H1 (cell line): ENCODE data around the gene GPR45. TPM values are rescaled to one million over a fixed set of nuclear protein-coding genes. Genes with fewer than 3 reads are reported as not detected.

ENCODE experiments used
- CTCF ChIA-PET: fragments of 300-600 bp; sonication (Branson Sonifier 250); formaldehyde crosslinking; loops from one replicate; lab custom pipeline; 2021; ENCODE audit not compliant: partially characterized antibody; lab: Charles Lee
- POLR2A ChIA-PET: fragments of 300-600 bp; sonication (Branson Sonifier 250); formaldehyde crosslinking; loops from one replicate; lab custom pipeline; 2021; ENCODE audit warnings: inconsistent platforms; ENCODE audit not compliant: partially characterized antibody; lab: Charles Lee
- DNase-seq, 2 experiments: peaks; one replicate each; pipeline versions ENCODE4 v3.0.0 to v3.0.0-alpha.2; 2010 to 2022; ENCODE audit warnings: low spot score in 2 of 2, low read depth in 1 of 2, mixed read lengths in 1 of 2
- FAIRE-seq: peaks from 2 replicates; lab custom pipeline; 2011; peaks lifted over from hg19 to GRCh38; lab: Jason Lieb, UNC
- H2AFZ ChIP-seq: 2 replicates; pipeline ENCODE4 v1.8.1; 2012; ENCODE audit warnings: low read length, inconsistent platforms
- H2AK5ac ChIP-seq: 2 replicates; pipeline ENCODE4 v1.6.1; 2013; ENCODE audit warnings: low read depth, low read length
- H2BK120ac ChIP-seq: replicated peaks from 2 replicates; pipeline ENCODE3; 2013; ENCODE audit warnings: low read depth, low read length, inconsistent platforms
- H2BK12ac ChIP-seq: 2 replicates; pipeline ENCODE4 v1.6.1; 2013; ENCODE audit warnings: low read depth, low read length
- H2BK15ac ChIP-seq: 2 replicates; pipeline ENCODE4 v1.6.1; 2013; ENCODE audit warnings: low read length
- H2BK20ac ChIP-seq: 2 replicates; pipeline ENCODE4 v1.6.1; 2013; ENCODE audit warnings: low read length
- H2BK5ac ChIP-seq: 2 replicates; pipeline ENCODE4 v1.6.1; 2013; ENCODE audit warnings: low read depth, low read length
- H3K14ac ChIP-seq: 2 replicates; pipeline ENCODE4 v1.6.1; 2013; ENCODE audit warnings: inconsistent platforms; ENCODE audit not compliant: insufficient read length
- H3K18ac ChIP-seq: 2 replicates; pipeline ENCODE4 v1.6.1; 2013; ENCODE audit warnings: low read length; ENCODE audit errors: extremely low read depth
- H3K23ac ChIP-seq: 2 replicates; pipeline ENCODE4 v1.6.1; 2013; ENCODE audit warnings: inconsistent platforms; ENCODE audit not compliant: insufficient read length
- H3K23me2 ChIP-seq: 2 replicates; pipeline ENCODE4 v1.6.1; 2013; ENCODE audit warnings: low read depth, low read length
- H3K27ac ChIP-seq: 2 replicates; pipeline ENCODE4 v1.6.1; 2011; ENCODE audit warnings: low read depth, low read length, inconsistent platforms
- H3K27me3 ChIP-seq, 4 experiments: replicated peaks in 1 of 4; 1 replicate in 1 of 4; 2 replicates in 3 of 4; pipeline versions ENCODE4 v1.6.1 to v1.8.1; 2011 to 2013; ENCODE audit warnings: low read length in 3 of 4, mild to moderate bottlenecking in 3 of 4, inconsistent platforms in 2 of 4, mixed read lengths in 2 of 4, moderate library complexity in 1 of 4; ENCODE audit not compliant: control insufficient read depth in 3 of 4, insufficient read depth in 3 of 4; ENCODE audit errors: extremely low read depth in 1 of 4
- H3K36me3 ChIP-seq, 4 experiments: 2 replicates each; pipeline versions ENCODE4 v1.6.1 to v1.8.1; 2011 to 2013; ENCODE audit warnings: mild to moderate bottlenecking in 4 of 4, low read length in 3 of 4, moderate library complexity in 2 of 4, control low read depth in 1 of 4, inconsistent platforms in 1 of 4; ENCODE audit not compliant: insufficient read depth in 4 of 4, control insufficient read depth in 2 of 4
- H3K4ac ChIP-seq: replicated peaks from 2 replicates; pipeline ENCODE3; 2013; ENCODE audit warnings: low read length, low read depth, mixed read lengths, inconsistent platforms; ENCODE audit not compliant: insufficient read length
- H3K4me1 ChIP-seq, 4 experiments: replicated peaks in 1 of 4; 1 replicate in 1 of 4; 2 replicates in 3 of 4; pipeline versions ENCODE4 v1.6.1 to v1.8.1; 2011 to 2013; ENCODE audit warnings: low read length in 3 of 4, inconsistent platforms in 2 of 4, mixed read lengths in 1 of 4; ENCODE audit not compliant: insufficient read depth in 4 of 4, control insufficient read depth in 3 of 4
- H3K4me2 ChIP-seq, 2 experiments: 2 replicates each; pipeline versions ENCODE4 v1.6.1 to v1.8.1; 2011 to 2013; ENCODE audit warnings: low read depth in 2 of 2, low read length in 2 of 2, control low read depth in 1 of 2, inconsistent platforms in 1 of 2, mild to moderate bottlenecking in 1 of 2; ENCODE audit not compliant: insufficient read depth in 1 of 2
- H3K4me3 ChIP-seq, 4 experiments: fragments of 200-600, 300-600 bp in 1 of 4; sonication (generic), shearing (Covaris generic), sonication (Bioruptor Twin) in 1 of 4; 2 replicates each; pipeline versions ENCODE4 v1.5.1 to v1.8.1; 2011 to 2016; ENCODE audit warnings: low read length in 4 of 4, low read depth in 3 of 4, control low read depth in 2 of 4, inconsistent platforms in 2 of 4, mild to moderate bottlenecking in 2 of 4, mixed read lengths in 1 of 4, moderate library complexity in 1 of 4; ENCODE audit not compliant: insufficient read depth in 2 of 4; ENCODE audit errors: extremely low read depth in 1 of 4
- H3K56ac ChIP-seq: replicated peaks from 2 replicates; pipeline ENCODE3; 2013; ENCODE audit warnings: low read depth, mild to moderate bottlenecking, mixed read lengths, low read length, inconsistent platforms; ENCODE audit not compliant: insufficient read length
- H3K79me1 ChIP-seq: 2 replicates; pipeline ENCODE4 v1.6.1; 2013; ENCODE audit warnings: low read depth, low read length, control low read depth
- H3K79me2 ChIP-seq, 2 experiments: 2 replicates each; pipeline versions ENCODE4 v1.6.1 to v1.8.1; 2012 to 2013; ENCODE audit warnings: low read length in 2 of 2, mild to moderate bottlenecking in 2 of 2, inconsistent platforms in 1 of 2; ENCODE audit not compliant: insufficient read depth in 2 of 2, control insufficient read depth in 1 of 2
- H3K9ac ChIP-seq, 4 experiments: replicated peaks in 1 of 4; 1 replicate in 1 of 4; 2 replicates in 3 of 4; pipeline versions ENCODE4 v1.6.1 to v1.8.1; 2011 to 2013; ENCODE audit warnings: low read depth in 3 of 4, low read length in 3 of 4, control low read depth in 2 of 4, mild to moderate bottlenecking in 2 of 4, moderate library complexity in 2 of 4, inconsistent platforms in 1 of 4; ENCODE audit errors: extremely low read depth in 1 of 4
- H3K9me3 ChIP-seq, 2 experiments: 2 replicates each; pipeline versions ENCODE4 v1.6.1 to v1.8.1; 2012 to 2013; ENCODE audit warnings: mild to moderate bottlenecking in 2 of 2, moderate library complexity in 2 of 2, control low read depth in 1 of 2, inconsistent platforms in 1 of 2, low read depth in 1 of 2, low read length in 1 of 2, mixed read lengths in 1 of 2; ENCODE audit not compliant: insufficient read depth in 2 of 2
- H4K20me1 ChIP-seq, 2 experiments: replicated peaks in 1 of 2; 2 replicates each; pipeline versions ENCODE3 to v1.8.1; 2011 to 2013; ENCODE audit warnings: inconsistent platforms in 2 of 2, low read length in 2 of 2, mild to moderate bottlenecking in 1 of 2; ENCODE audit not compliant: insufficient read depth in 2 of 2, control insufficient read depth in 1 of 2
- H4K5ac ChIP-seq: 2 replicates; pipeline ENCODE4 v1.6.1; 2013; ENCODE audit warnings: low read length, low read depth, mixed read lengths, inconsistent platforms; ENCODE audit not compliant: insufficient read length
- H4K8ac ChIP-seq: 2 replicates; pipeline ENCODE4 v1.8.0; 2013; ENCODE audit warnings: mild to moderate bottlenecking, moderate library complexity, low read length, inconsistent platforms; ENCODE audit not compliant: insufficient read depth; ENCODE audit errors: extremely low read depth
- H4K91ac ChIP-seq: replicated peaks from 2 replicates; pipeline ENCODE3; 2013; ENCODE audit warnings: low read length, mixed read lengths, inconsistent platforms; ENCODE audit not compliant: insufficient read length
- CEBPB ChIP-seq: IDR thresholded peaks from 2 replicates; pipeline ENCODE4 v1.6.1; 2012; ENCODE audit warnings: low read depth, low read length
- GTF2F1 ChIP-seq: IDR thresholded peaks from 2 replicates; pipeline ENCODE4 v1.6.1; 2012; ENCODE audit warnings: low read depth, low read length, improper control_type of control experiment, borderline replicate concordance
- KDM4A ChIP-seq: IDR thresholded peaks from one replicate; pipeline ENCODE4 v1.7.1; 2012; ENCODE audit warnings: low read depth, mild to moderate bottlenecking, moderate library complexity, low read length, inconsistent platforms; ENCODE audit not compliant: severe bottlenecking
- RNF2 ChIP-seq: fragments of 200-900, 300-1000 bp; sonication (generic); IDR thresholded peaks from 2 replicates; pipeline ENCODE4 v1.7.1; 2016; ENCODE audit warnings: borderline replicate concordance, low read depth, mild to moderate bottlenecking, antibody characterized with exemption, low read length; ENCODE audit not compliant: poor library complexity, severe bottlenecking; ENCODE audit errors: missing control alignments
- SIN3A ChIP-seq, 2 experiments: IDR thresholded peaks in 1 of 2; conservative IDR thresholded peaks in 1 of 2; 2 replicates each; pipeline ENCODE4 v1.6.1; 2011 to 2012; ENCODE audit warnings: low read length in 2 of 2, improper control_type of control experiment in 1 of 2, low read depth in 1 of 2, mild to moderate bottlenecking in 1 of 2
- TEAD4 ChIP-seq: IDR thresholded peaks from 2 replicates; pipeline ENCODE4 v1.6.1; 2012; ENCODE audit warnings: low read depth, low read length, inconsistent platforms, mixed read lengths
- WGBS, 2 experiments: shearing (Covaris generic) in 1 of 2; methylation state at CpG; one replicate each; pipeline versions ENCODE4 v1.1.6 to v1.1.7; 2013 to 2015; ENCODE audit warnings: low lambda C conversion rate in 2 of 2, mixed read lengths in 2 of 2, inconsistent platforms in 1 of 2, low coverage in 1 of 2, missing lambda C conversion rate in 1 of 2; ENCODE audit not compliant: insufficient replicate concordance in 2 of 2, insufficient coverage in 1 of 2, insufficient read length in 1 of 2; ENCODE audit errors: extremely low coverage in 1 of 2, missing lambda C conversion rate in 1 of 2; 5-methylcytosine and 5-hydroxymethylcytosine counted together
- polyA plus RNA-seq, 7 experiments: library from polyadenylated mRNA; depleted of rRNA in 3 of 7; stranded (reverse) in 5 of 7; unstranded in 2 of 7; fragments of >200 nt in 5 of 7; fragments of 200-250 nt in 2 of 7; gene quantifications; 1 replicate in 5 of 7; 2 replicates in 1 of 7; 4 replicates in 1 of 7; pipeline versions ENCODE4 v1.2.1 to v1.2.3, GENCODE V29; 2011 to 2013; ENCODE audit warnings: missing spikeins in 2 of 7, mixed read lengths in 2 of 7
- total RNA-seq: library from RNA; stranded (reverse); fragmentation: NEBNext Ultra II Directional; extraction: Animal tissue kit (Norgen Biotek cat#: 25700); gene quantifications from 2 replicates; pipeline ENCODE4 v1.2.1, GENCODE V29; 2021

The GPR45 gene
- total and polyA plus RNA-seq, 2 of the 8 experiments (the other 6 are each of a cell fraction or from before 2014, with no cell fraction given), result 0.21 TPM; not detected in 1

DNA sequence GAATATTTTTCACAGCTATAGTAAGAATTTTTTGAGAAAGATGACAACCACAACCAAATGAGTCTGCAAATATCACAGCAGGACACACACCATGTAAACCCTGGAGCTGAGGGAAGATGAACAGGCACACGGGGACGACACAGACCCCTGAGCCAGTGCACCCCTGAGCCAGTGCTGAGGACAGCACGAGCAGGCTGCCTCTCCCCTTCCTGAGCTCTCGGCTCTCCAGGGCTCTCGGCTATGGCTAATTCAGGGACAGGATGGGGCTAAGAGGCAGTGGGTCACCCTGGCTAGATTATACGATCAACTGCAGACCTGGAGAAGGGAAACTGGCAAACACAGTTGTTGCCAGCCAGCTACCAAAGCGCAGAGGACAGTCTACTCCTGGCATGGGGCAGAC, 46.6 kb downstream of the GPR45 start:
- H2AFZ ChIP-seq, result no peak overlapping the region
- H4K5ac ChIP-seq, result no peak overlapping the region
- H3K27ac ChIP-seq, result no peak overlapping the region
- no peaks in the 10 kb centered on the region; the same call in 1 of the 2 replicates for H3K23me2 ChIP-seq
- H3K4me3 ChIP-seq, result no peak overlapping the region
- FAIRE-seq, result no peak
- no peak overlapping the region for H2BK5ac ChIP-seq
- H2BK20ac ChIP-seq, result no peak overlapping the region
- H2BK12ac ChIP-seq, result no peak overlapping the region
- no peak for DNase-seq
- no peaks in the 10 kb centered on the region for H3K79me2 ChIP-seq
- H3K4me2 ChIP-seq, result no peak overlapping the region
- WGBS, 2 experiments, result 93% methylated on average over 7 of the region's 7 CpGs; no CpG with 5 or more reads in 1 of the 2 experiments
- ChIA-PET CTCF (interaction anchor here (0.6 to 2.3 kb wide), 22 partner anchors 9 to 225 kb away, joined by 3 to 17 read pairs (median 4); no protein-coding TSS in a partner anchor), POLR2A (interaction anchor here (1.0 to 1.2 kb wide), 3 partner anchors 10 to 50 kb away, joined by 3 to 5 read pairs (median 4); partner anchors contain the start of gene C2orf49)
- H2BK120ac ChIP-seq, result no peak overlapping the region
- no peaks in the 10 kb centered on the region for H3K9me3 ChIP-seq
- no peak overlapping the region for H3K18ac ChIP-seq
- no peak overlapping the region for H4K91ac ChIP-seq
- no peak overlapping the region for H3K4ac ChIP-seq
- no peak overlapping the region for H2BK15ac ChIP-seq
- H3K4me1 ChIP-seq, result no peaks in the 10 kb centered on the region
- no peaks in the 10 kb centered on the region for H3K27me3 ChIP-seq
- H3K56ac ChIP-seq, result no peak overlapping the region
- H2AK5ac ChIP-seq, result no peak overlapping the region
- no peak overlapping the region for H3K9ac ChIP-seq
- no peak overlapping the region for H3K23ac ChIP-seq
- no peak overlapping the region for H4K8ac ChIP-seq
- H4K20me1 ChIP-seq, result peaks cover 0 to 2% of the 10 kb centered on the region in 2 experiments
- H3K14ac ChIP-seq, result no peak overlapping the region
- no peaks in the 10 kb centered on the region for H3K79me1 ChIP-seq
- peaks cover 0 to 6% (median 1%) of the 10 kb centered on the region in 4 experiments; a peak in 5 of 8 replicates for H3K36me3 ChIP-seq
- TF ChIP-seq CEBPB (no peak), RNF2 (no peak), TEAD4 (no peak), GTF2F1 (no peak), SIN3A (conservative IDR thresholded peaks at IDR 0.05 in 1 of 2, IDR thresholded peaks at IDR 0.05 in 1 of 2; ENCODE audit: low read depth in 1 of 2, low read length in 2 of 2) (no peak), KDM4A (no peak)
